Thyroid gland (tissue), 4 donors: ENCODE measurements around the gene SPECC1.

ENCODE experiments used
- CTCF ChIP-seq, 6 experiments: fragments of 200-600 bp in 3 of 6; fragments of 450-650 bp in 3 of 6; sonication (generic) in 3 of 6; IDR thresholded peaks; one replicate each; pipeline ENCODE4 v1.5.1; 2016 to 2019; ENCODE audit warnings: antibody characterized with exemption in 6 of 6, mild to moderate bottlenecking in 2 of 6, inconsistent platforms in 1 of 6, moderate library complexity in 1 of 6
- POLR2A ChIP-seq, 2 donors: fragments of 450-650 bp; IDR thresholded peaks; one replicate each; pipeline ENCODE4 v1.6.1; 2017; ENCODE audit warnings: antibody characterized with exemption in 2 of 2, mild to moderate bottlenecking in 2 of 2, moderate library complexity in 1 of 2

DNA sequence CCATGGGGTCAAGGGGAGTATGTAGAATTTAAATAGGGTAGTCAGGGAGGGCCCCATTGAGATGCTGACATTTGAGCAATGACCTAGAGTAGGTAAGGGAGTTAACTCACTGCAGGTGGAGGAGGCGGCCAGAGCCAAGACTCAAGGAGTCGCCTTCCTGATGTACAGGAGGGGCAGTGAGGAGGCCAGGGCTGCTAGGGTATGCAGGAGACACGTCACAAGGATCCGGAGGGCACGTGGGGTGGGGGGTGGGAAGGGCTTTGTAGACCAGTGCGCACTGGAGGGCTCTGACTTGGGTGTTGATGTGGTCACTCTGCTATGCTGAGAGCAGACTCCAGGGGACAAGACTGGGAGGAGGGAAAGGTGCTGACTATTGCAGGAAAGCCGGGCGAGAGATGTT is 37.5 kb downstream of the SPECC1 start:
- TF ChIP-seq CTCF (IDR thresholded peaks at IDR 0.05) (no peak), POLR2A (IDR thresholded peaks at IDR 0.05) (no peak)
